GM12891 (cell line): ENCODE data around the gene IQCH.

Source experiments
- PAX5 ChIP-seq: IDR thresholded peaks from 2 replicates; pipeline ENCODE4 v1.6.1; 2011; ENCODE audit warnings: low read length, moderate library complexity, mild to moderate bottlenecking; ENCODE audit not compliant: insufficient read depth, severe bottlenecking
- POLR2A ChIP-seq: IDR thresholded peaks from 2 replicates; pipeline ENCODE4 v1.6.1; 2011; ENCODE audit warnings: low read depth, low read length, control low read depth
- POLR2AphosphoS5 ChIP-seq: IDR thresholded peaks from 2 replicates; pipeline ENCODE4 v1.6.1; 2011; ENCODE audit warnings: low read depth, low read length, control low read depth
- POU2F2 ChIP-seq: IDR thresholded peaks from 2 replicates; pipeline ENCODE4 v1.6.1; 2011; ENCODE audit warnings: low read depth, mild to moderate bottlenecking, control low read depth, low read length, moderate library complexity
- SPI1 ChIP-seq: IDR thresholded peaks from 2 replicates; pipeline ENCODE4 v1.6.1; 2011; ENCODE audit warnings: low read depth, low read length, control low read depth
- TAF1 ChIP-seq: IDR thresholded peaks from 2 replicates; pipeline ENCODE4 v1.6.1; 2011; ENCODE audit warnings: low read depth, low read length, control low read depth

DNA sequence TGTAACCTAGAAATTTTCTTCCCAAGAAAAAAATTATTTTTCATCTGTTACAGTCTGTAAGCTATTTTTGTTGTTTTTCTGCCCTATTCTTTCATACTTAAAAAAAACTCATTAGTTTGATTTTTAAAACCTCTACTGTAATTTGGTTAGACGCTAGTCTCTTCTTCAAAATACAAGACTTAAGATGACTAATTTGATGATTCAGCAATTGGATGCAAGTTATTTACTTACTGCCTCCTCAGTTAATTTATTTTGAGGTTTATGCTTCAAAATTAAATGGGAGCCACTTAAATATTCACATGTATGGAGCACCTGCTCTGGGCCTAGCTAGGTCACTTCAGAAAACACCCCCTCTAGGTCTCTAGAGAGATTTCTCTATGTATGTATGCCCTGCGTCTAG, 132.4 kb downstream of the IQCH start:
- TF ChIP-seq TAF1 (no peak), POLR2A (no peak), POLR2AphosphoS5 (no peak), SPI1 (no peak), POU2F2 (no peak), PAX5 (no peak)
